HepG2 (cell line): ENCODE measurements around the gene CPPED1. TPM values are rescaled to one million over a fixed set of nuclear protein-coding genes. Genes with fewer than 3 reads are reported as not detected.

Experiments used
- AGO2 ChIP-seq: fragments of 200-400 bp; formaldehyde crosslinking; optimal IDR thresholded peaks from 2 replicates; pipeline ENCODE3; 2017; ENCODE audit warnings: mild to moderate bottlenecking, low read depth, low read length, moderate library complexity
- DPF2 ChIP-seq: sonication (generic); formaldehyde crosslinking; IDR thresholded peaks from 2 replicates; pipeline ENCODE4 v1.4.0; 2020; ENCODE audit warnings: mild to moderate bottlenecking, low read depth, missing genetic modification reagents, borderline replicate concordance
- E2F1 ChIP-seq: sonication (generic); formaldehyde crosslinking; IDR thresholded peaks from 2 replicates; pipeline ENCODE4 v1.5.0; 2020; ENCODE audit warnings: missing genetic modification reagents
- ELK4 ChIP-seq: sonication (generic); formaldehyde crosslinking; IDR thresholded peaks from 2 replicates; pipeline ENCODE4 v1.9.0; 2021; ENCODE audit warnings: missing genetic modification reagents, borderline replicate concordance
- FOSL2 ChIP-seq: sonication (generic); formaldehyde crosslinking; IDR thresholded peaks from 2 replicates; pipeline ENCODE4 v1.4.0; 2020; ENCODE audit warnings: missing genetic modification reagents
- IKZF1 ChIP-seq: fragments of 450-650 bp; IDR thresholded peaks from 2 replicates; pipeline ENCODE4 v1.7.1; 2016
- KLF13 ChIP-seq: sonication (generic); formaldehyde crosslinking; IDR thresholded peaks from 2 replicates; pipeline ENCODE4 v1.4.0; 2020; ENCODE audit warnings: mild to moderate bottlenecking, missing genetic modification reagents
- MBNL3 ChIP-seq: fragments of 250-450 bp; sonication (Bioruptor Pico); conservative IDR thresholded peaks from 2 replicates; pipeline ENCODE4 v1.8.0; 2022; ENCODE audit warnings: mild to moderate bottlenecking, inconsistent platforms
- MYC ChIP-seq: sonication (generic); formaldehyde crosslinking; IDR thresholded peaks from 2 replicates; pipeline ENCODE4 v1.9.0; 2021; ENCODE audit warnings: missing genetic modification reagents, borderline replicate concordance
- RFXANK ChIP-seq: IDR thresholded peaks from 2 replicates; pipeline ENCODE4 v1.6.1; 2016
- SIN3A ChIP-seq: IDR thresholded peaks from 2 replicates; pipeline ENCODE4 v1.6.1; 2011; ENCODE audit warnings: low read depth, mild to moderate bottlenecking, control low read depth, low read length, borderline replicate concordance
- SIX1 ChIP-seq: sonication (generic); formaldehyde crosslinking; IDR thresholded peaks from 2 replicates; pipeline ENCODE4 v1.4.0; 2020; ENCODE audit warnings: missing genetic modification reagents, borderline replicate concordance
- SMYD3 ChIP-seq: sonication (generic); formaldehyde crosslinking; IDR thresholded peaks from 2 replicates; pipeline ENCODE4 v1.8.1; 2023; ENCODE audit warnings: mild to moderate bottlenecking, missing genetic modification reagents
- TARDBP ChIP-seq: sonication (generic); formaldehyde crosslinking; IDR thresholded peaks from 2 replicates; pipeline ENCODE4 v1.8.0; 2022; ENCODE audit warnings: mild to moderate bottlenecking, missing genetic modification reagents
- TEAD2 ChIP-seq: sonication (generic); formaldehyde crosslinking; IDR thresholded peaks from 2 replicates; pipeline ENCODE4 v1.9.0; 2021; ENCODE audit warnings: missing genetic modification reagents
- TFE3 ChIP-seq: IDR thresholded peaks from 2 replicates; pipeline ENCODE4 v1.6.1; 2016
- THAP8 ChIP-seq: sonication (generic); formaldehyde crosslinking; IDR thresholded peaks from 2 replicates; pipeline ENCODE4 v1.5.1; 2020; ENCODE audit warnings: missing genetic modification reagents, mild to moderate bottlenecking, borderline replicate concordance
- ZFY ChIP-seq: sonication (generic); formaldehyde crosslinking; IDR thresholded peaks from 2 replicates; pipeline ENCODE4 v1.4.0; 2020; ENCODE audit warnings: missing genetic modification reagents
- ZNF235 ChIP-seq: sonication (generic); formaldehyde crosslinking; IDR thresholded peaks from 2 replicates; pipeline ENCODE4 v1.8.1; 2023; ENCODE audit warnings: mild to moderate bottlenecking, missing genetic modification reagents, borderline replicate concordance
- ZNF362 ChIP-seq: sonication (generic); formaldehyde crosslinking; IDR thresholded peaks from 2 replicates; pipeline ENCODE4 v1.4.0; 2020; ENCODE audit warnings: missing genetic modification reagents, mild to moderate bottlenecking, borderline replicate concordance
- ZNF562 ChIP-seq: sonication (generic); formaldehyde crosslinking; IDR thresholded peaks from 2 replicates; pipeline ENCODE4 v1.8.0; 2022; ENCODE audit warnings: missing genetic modification reagents, borderline replicate concordance
- ZNF652 ChIP-seq: IDR thresholded peaks from 2 replicates; pipeline ENCODE4 v1.6.1; 2016; ENCODE audit warnings: low read depth, borderline replicate concordance
- ZNF772 ChIP-seq: sonication (generic); formaldehyde crosslinking; IDR thresholded peaks from 2 replicates; pipeline ENCODE4 v1.5.0; 2020; ENCODE audit warnings: mild to moderate bottlenecking, missing genetic modification reagents
- ZNF777 ChIP-seq: sonication (generic); formaldehyde crosslinking; IDR thresholded peaks from 2 replicates; pipeline ENCODE4 v1.4.0; 2020; ENCODE audit warnings: missing genetic modification reagents
- ZNF841 ChIP-seq: sonication (generic); formaldehyde crosslinking; IDR thresholded peaks from 2 replicates; pipeline ENCODE4 v1.8.1; 2023; ENCODE audit warnings: missing genetic modification reagents, borderline replicate concordance
- polyA plus RNA-seq, 8 experiments: library from polyadenylated mRNA; depleted of rRNA in 3 of 8; stranded (reverse) in 7 of 8; unstranded in 1 of 8; fragments of >200 nt; fragmentation: Illumina TruSeq in 4 of 8; extraction: Trizol in 4 of 8; gene quantifications; 2 replicates each; pipeline versions ENCODE4 v1.2.1 to v1.2.3, GENCODE V29; 2011 to 2016; ENCODE audit warnings: low read depth in 4 of 8, missing spikeins in 1 of 8, mixed read lengths in 1 of 8; ENCODE audit not compliant: insufficient read depth in 1 of 8
- total RNA-seq, 5 experiments: library from RNA; depleted of rRNA; stranded (reverse); fragments of >200 nt; fragmentation: Illumina TruSeq; extraction: Trizol; gene quantifications; 2 replicates each; pipeline ENCODE4 v1.2.3, GENCODE V29; 2016; ENCODE audit warnings: low read depth in 1 of 5

CPPED1 gene
- total and polyA plus RNA-seq, 2 of the 13 experiments (the other 11 are each of a cell fraction or from before 2014, with no cell fraction given): 66.6 to 71.3 TPM

- TF ChIP-seq ELK4 (no peak), ZNF652 (CRISPR knock-in tag) (peak; percentile 35; the same call in 1 of the 2 replicates), IKZF1 (no peak), ZNF772 (peak; percentile 99), FOSL2 (CRISPR knock-in tag) (no peak; the same call in none of the 2 replicates), ZFY (CRISPR knock-in tag) (peak; percentile 99), SMYD3 (CRISPR knock-in tag) (peak; percentile 94), RFXANK (CRISPR knock-in tag) (peak; percentile 84; the same call in 1 of the 2 replicates), ZNF841 (CRISPR knock-in tag) (no peak), TARDBP (CRISPR knock-in tag) (peak; percentile 95), MYC (peak; percentile 95), DPF2 (CRISPR knock-in tag) (peak; percentile 24; the same call in 1 of the 2 replicates), KLF13 (CRISPR knock-in tag) (peak; percentile 92), MBNL3 (CRISPR knock-in tag) (no peak), THAP8 (no peak), ZNF362 (CRISPR knock-in tag) (peak; percentile 79; the same call in 1 of the 2 replicates), ZNF562 (CRISPR knock-in tag) (no peak), TFE3 (CRISPR knock-in tag) (peak; percentile 74), SIX1 (CRISPR knock-in tag) (peak; percentile 61; the same call in 1 of the 2 replicates), TEAD2 (CRISPR knock-in tag) (no peak; the same call in 1 of the 2 replicates), AGO2 (peak; percentile 97), ZNF235 (CRISPR knock-in tag) (peak; percentile 86; the same call in 1 of the 2 replicates), E2F1 (CRISPR knock-in tag) (peak; percentile 91), ZNF777 (CRISPR knock-in tag) (peak; percentile 73), SIN3A (peak; percentile 35)
Observed at GRCh38 chr16:12803203-12804093, at the start of gene CPPED1 (continued).
